MCF 10A (cell line): ENCODE data around the gene SGSM1. TPM values are rescaled to one million over a fixed set of nuclear protein-coding genes. Genes with fewer than 3 reads are reported as not detected.
A peak's percentile ranks its signal among the peaks of the same experiment; 100 is the strongest.

Experiments
- BruUV-seq: library from RNA; stranded (reverse); fragments of 400-500 nt; replicated peaks from 2 replicates; lab custom pipeline; 2021; lab: Mats Ljungman, UMichigan
- CTCF ChIA-PET: fragments of 300-600 bp; sonication (Branson Sonifier 250); formaldehyde crosslinking; extraction: SDS; loops from one replicate; lab custom pipeline; 2021; ENCODE audit warnings: antibody characterized with exemption, inconsistent platforms; lab: Yijun Ruan, JAX
- POLR2A ChIA-PET: fragments of 300-600, 350-650 bp; sonication (Branson Sonifier 250); formaldehyde crosslinking; extraction: SDS; loops from one replicate; lab custom pipeline; 2020; ENCODE audit warnings: antibody characterized with exemption, inconsistent platforms; lab: Yijun Ruan, JAX
- DNase-seq: peaks from one replicate; pipeline ENCODE4 v3.0.0-alpha.2; 2018; ENCODE audit not compliant: unreplicated experiment
- H3K27ac Mint-ChIP-seq: one replicate; pipeline ENCODE4 v1.8.0; 2022; ENCODE audit warnings: mild to moderate bottlenecking, low read depth, mixed read lengths; ENCODE audit not compliant: unreplicated experiment
- H3K27me3 Mint-ChIP-seq: one replicate; pipeline ENCODE4 v1.8.0; 2022; ENCODE audit warnings: mixed read lengths; ENCODE audit not compliant: insufficient read depth, unreplicated experiment
- H3K36me3 Mint-ChIP-seq: one replicate; pipeline ENCODE4 v1.8.0; 2022; ENCODE audit warnings: mild to moderate bottlenecking, moderate library complexity, mixed read lengths; ENCODE audit not compliant: insufficient read depth, unreplicated experiment
- H3K4me1 Mint-ChIP-seq: one replicate; pipeline ENCODE4 v1.8.0; 2022; ENCODE audit warnings: mixed read lengths; ENCODE audit not compliant: insufficient read depth, unreplicated experiment
- H3K4me3 Mint-ChIP-seq: one replicate; pipeline ENCODE4 v1.8.0; 2022; ENCODE audit warnings: mild to moderate bottlenecking, moderate library complexity, mixed read lengths; ENCODE audit not compliant: unreplicated experiment
- H3K9me3 Mint-ChIP-seq: one replicate; pipeline ENCODE4 v1.8.0; 2022; ENCODE audit warnings: mixed read lengths; ENCODE audit not compliant: unreplicated experiment
- intact Hi-C: fragments of 100-400 bp; cut with micrococcal nuclease; formaldehyde crosslinking; loops from 2 replicates; pipeline ENCODE4 v1.14.1; 2022
- total RNA-seq: library from RNA; stranded (reverse); gene quantifications from 2 replicates; pipeline ENCODE4 v1.2.3, GENCODE V29; 2022
- TF ChIP-seq, protein P1 (sequence below): fragments of 200-600 bp; IDR thresholded peaks from one replicate; pipeline ENCODE4 v1.8.0; 2022; ENCODE audit warnings: antibody characterized with exemption, mild to moderate bottlenecking; ENCODE audit not compliant: unreplicated experiment

SGSM1 gene
- total RNA-seq, 1 experiment from 2014 or later, result 0.14 TPM

DNA sequence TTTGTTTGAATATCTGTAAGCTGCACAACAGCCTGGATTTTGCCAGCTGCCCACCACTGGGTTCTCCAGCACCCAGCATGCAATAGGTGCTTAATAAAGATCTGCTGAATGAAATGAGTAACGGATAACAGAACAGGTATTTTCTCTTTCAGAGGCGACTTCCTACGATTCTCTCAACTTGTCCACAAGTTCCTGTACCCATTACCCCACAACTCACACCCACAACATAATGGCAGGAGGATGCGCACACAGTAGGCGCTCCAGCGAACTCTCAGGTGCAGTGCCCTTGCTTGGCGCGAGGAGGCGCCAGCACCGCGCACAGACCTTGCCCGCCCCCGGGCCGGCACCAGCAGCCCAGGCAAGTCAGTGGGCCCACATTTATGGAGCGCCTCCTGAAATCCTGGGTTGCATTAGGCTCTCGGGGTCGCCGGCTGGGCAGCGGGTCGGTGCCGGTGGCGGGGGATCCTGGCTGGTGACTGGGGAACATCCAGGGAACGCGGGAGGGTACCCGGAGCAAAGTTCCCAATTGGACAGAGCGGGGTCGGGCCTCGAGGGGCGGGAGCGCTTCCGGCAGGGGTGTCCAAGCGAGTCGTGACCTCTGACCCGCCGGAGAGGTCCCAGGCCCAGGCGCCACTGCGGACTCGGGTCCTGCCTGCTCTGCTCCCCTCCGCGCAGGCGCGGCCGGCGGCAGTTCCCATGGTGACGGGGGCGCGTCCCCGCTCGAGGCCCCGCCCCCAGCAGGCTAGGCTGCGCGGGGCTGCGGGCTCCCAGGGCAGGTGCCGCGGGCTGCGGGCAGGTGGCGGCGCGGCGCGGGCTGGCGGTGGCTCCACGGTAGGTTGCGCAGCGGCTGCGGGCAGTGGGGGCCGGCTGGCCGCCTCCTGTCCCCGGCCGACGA lies 146.2 kb downstream of the SGSM1 start, which contains the start of gene KIAA1671:
TSS of gene KIAA1671 (plus strand) at position 775 of the 895 bp plus-strand sequence. CDS start 75,284 bp downstream, outside the sequence.
- intact Hi-C loops, result loop anchor here (1.0 to 2.0 kb wide), 4 partner anchors 41 to 105 kb away; no protein-coding TSS in a partner anchor
- H3K27me3 Mint-ChIP-seq, result no peaks in the 10 kb centered on the region
- DNase-seq, result peak; percentile 84
- H3K36me3 Mint-ChIP-seq, result peaks cover 7% of the 10 kb centered on the region
- BruUV-seq, result no TSS peak
- no peaks in the 10 kb centered on the region for H3K9me3 Mint-ChIP-seq
- peak within 1 kb of the TSS; percentile 94 for H3K27ac Mint-ChIP-seq
- ChIA-PET POLR2A (interaction anchor here (0.6 to 3.8 kb wide), 17 partner anchors 15 to 290 kb away, joined by 3 to 50 read pairs (median 8); no protein-coding TSS in a partner anchor), CTCF (interaction anchor here (0.7 to 5.8 kb wide), 25 partner anchors 9 to 557 kb away, joined by 3 to 87 read pairs (median 5); no protein-coding TSS in a partner anchor)
- peaks cover 45% of the 10 kb centered on the region for H3K4me1 Mint-ChIP-seq
- H3K4me3 Mint-ChIP-seq, result peak within 1 kb of the TSS; percentile 85
- TF ChIP-seq, protein P1, sequence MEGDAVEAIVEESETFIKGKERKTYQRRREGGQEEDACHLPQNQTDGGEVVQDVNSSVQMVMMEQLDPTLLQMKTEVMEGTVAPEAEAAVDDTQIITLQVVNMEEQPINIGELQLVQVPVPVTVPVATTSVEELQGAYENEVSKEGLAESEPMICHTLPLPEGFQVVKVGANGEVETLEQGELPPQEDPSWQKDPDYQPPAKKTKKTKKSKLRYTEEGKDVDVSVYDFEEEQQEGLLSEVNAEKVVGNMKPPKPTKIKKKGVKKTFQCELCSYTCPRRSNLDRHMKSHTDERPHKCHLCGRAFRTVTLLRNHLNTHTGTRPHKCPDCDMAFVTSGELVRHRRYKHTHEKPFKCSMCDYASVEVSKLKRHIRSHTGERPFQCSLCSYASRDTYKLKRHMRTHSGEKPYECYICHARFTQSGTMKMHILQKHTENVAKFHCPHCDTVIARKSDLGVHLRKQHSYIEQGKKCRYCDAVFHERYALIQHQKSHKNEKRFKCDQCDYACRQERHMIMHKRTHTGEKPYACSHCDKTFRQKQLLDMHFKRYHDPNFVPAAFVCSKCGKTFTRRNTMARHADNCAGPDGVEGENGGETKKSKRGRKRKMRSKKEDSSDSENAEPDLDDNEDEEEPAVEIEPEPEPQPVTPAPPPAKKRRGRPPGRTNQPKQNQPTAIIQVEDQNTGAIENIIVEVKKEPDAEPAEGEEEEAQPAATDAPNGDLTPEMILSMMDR, result peak; percentile 99

DNA sequence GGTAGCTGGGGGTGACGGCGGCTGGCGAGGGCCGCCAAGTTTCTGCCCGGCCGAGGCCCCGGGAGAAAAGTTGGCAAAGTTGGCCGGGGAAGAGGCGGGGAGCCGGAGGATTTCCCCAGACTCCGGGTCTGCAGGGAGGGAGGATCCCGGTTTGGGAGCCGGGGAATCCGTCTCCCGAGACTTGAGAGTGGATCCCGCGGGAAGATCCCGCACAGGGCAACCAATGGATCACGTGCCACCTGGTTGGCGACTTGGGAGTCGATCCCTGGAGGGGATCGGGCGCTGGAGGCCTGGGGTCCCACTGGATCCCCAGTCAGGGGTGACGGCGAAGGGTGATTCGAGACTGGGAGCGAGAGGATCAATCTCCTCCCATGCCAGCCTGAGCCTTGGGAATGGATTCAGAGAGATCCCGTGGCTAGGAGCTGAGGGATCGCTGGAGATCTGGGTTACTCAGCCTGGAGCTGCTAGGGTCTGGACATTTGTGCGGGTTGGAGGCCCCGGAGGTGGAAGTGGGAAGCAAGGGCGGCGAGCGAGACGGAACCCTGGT lies 146.9 kb downstream of the SGSM1 start:
- peaks cover 7% of the 10 kb centered on the region for H3K36me3 Mint-ChIP-seq
- peak overlapping the region; percentile 94 for H3K27ac Mint-ChIP-seq
- peak overlapping the region; percentile 85 for H3K4me3 Mint-ChIP-seq
- no peaks in the 10 kb centered on the region for H3K27me3 Mint-ChIP-seq
- TF ChIP-seq, protein P1, result no peak
- H3K9me3 Mint-ChIP-seq, result no peaks in the 10 kb centered on the region
- BruUV-seq, result no TSS peak
- peaks cover 47% of the 10 kb centered on the region for H3K4me1 Mint-ChIP-seq
- CTCF ChIA-PET, result interaction anchor here (0.7 to 2.9 kb wide), 15 partner anchors 9 to 233 kb away, joined by 3 to 11 read pairs (median 6); no protein-coding TSS in a partner anchor
- intact Hi-C loops, result loop anchor here (1.0 to 2.0 kb wide), 4 partner anchors 40 to 104 kb away; no protein-coding TSS in a partner anchor
- POLR2A ChIA-PET, result interaction anchor here (0.6 to 3.8 kb wide), 21 partner anchors 11 to 398 kb away, joined by 3 to 50 read pairs (median 4); partner anchors contain the start of gene GUCD1
- DNase-seq, result peak; percentile 80

DNA sequence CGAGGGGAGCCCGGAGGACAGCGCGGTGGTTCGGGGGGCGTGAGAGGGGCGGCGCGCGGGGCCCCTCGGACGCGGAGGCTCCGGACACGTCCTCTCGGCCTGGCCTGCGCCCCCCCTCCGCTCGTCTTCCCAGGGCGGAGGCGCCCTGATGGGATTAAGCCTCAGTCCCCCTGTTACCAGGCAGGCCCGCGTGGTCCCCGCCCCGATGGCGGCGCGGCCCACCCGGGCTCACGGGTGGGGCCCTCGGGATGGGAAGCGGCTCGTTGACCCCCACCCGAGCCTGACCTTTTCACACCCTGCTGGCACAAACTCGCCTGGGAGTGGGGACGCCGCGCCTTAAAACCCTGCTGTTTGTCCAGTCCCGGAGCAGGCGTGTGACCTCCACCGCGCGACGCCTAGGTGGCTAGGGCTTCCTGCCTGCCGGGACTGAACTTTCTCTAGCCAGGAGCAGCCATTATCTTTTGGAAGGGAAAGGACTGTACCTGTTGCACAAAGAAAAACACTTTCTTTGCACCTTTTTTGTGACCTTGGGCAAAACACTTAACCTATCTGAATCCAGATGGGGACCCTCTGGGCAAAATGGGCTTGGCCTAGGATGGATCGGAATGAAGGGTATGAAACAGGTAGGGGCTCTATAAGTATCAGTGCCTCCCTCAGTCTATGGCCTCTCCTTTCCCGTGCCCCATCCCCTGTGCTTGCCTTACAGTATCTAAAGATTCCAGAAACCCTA lies 147.5 kb downstream of the SGSM1 start:
- Mint-ChIP-seq H3K27ac (peak overlapping the region; percentile 94), H3K4me3 (peak overlapping the region; percentile 85), H3K36me3 (peaks cover 7% of the 10 kb centered on the region), H3K27me3 (no peaks in the 10 kb centered on the region), H3K4me1 (peaks cover 47% of the 10 kb centered on the region), H3K9me3 (no peaks in the 10 kb centered on the region)
- ChIA-PET POLR2A (interaction anchor here (0.6 to 3.8 kb wide), 25 partner anchors 8 to 399 kb away, joined by 3 to 50 read pairs (median 4); partner anchors contain the start of gene GUCD1), CTCF (interaction anchor here (0.9 to 2.9 kb wide), 16 partner anchors 9 to 179 kb away, joined by 3 to 11 read pairs (median 5); no protein-coding TSS in a partner anchor)
- no peak for DNase-seq
- TF ChIP-seq, protein P1, result no peak
- intact Hi-C loops, result loop anchor here (2.0 kb wide), 1 partner anchor 39 kb away; no protein-coding TSS in a partner anchor
- BruUV-seq, result no TSS peak
